ENCODE measurements around the gene TESK1. TPM values are rescaled to one million over a fixed set of nuclear protein-coding genes. Genes with fewer than 3 reads are reported as not detected.

The TESK1 gene
- total RNA-seq, 1 experiment from 2014 or later: 31.9 TPM

DNA sequence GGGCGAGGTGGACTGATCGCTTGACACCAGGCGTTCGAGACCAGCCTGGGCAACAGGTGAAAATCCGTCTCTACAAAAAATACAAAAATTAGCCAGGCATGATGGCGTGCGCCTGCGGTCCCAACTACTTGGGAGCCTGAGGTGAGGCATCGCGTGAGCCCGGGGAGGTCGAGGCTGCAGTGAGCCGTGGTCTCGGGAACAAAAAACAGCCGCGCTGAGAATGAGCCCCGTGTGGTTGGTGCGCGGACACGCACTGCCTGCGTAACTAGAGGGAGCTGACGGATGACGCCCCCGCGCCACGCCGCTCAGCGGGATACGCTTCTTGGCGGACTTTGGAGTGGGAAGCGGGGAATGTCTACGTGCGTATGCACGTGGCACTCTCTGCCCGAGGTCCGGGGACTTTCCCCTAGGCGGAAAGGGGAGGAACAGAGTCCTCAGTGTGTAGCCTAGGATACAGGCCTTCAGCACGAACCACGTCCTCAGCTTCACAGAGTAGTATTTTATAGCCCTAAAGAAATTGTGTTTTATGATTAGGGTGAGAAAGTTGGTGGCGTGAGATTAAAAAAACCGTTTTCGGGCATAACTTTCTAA, 52.6 kb downstream of the TESK1 start, which contains the start of gene RMRP:
TSS of gene RMRP (minus strand) at position 474 of the 591 bp plus-strand sequence.
- DNase-seq (ENCODE audit: low spot score): peak; percentile 100
- Histone ChIP-seq H3K27me3 (replicated peaks; ENCODE audit: insufficient read depth, low read depth, low read length, poor library complexity) (no peaks in the 10 kb centered on the region), H3K36me3 (ENCODE audit: insufficient read depth, low read length, poor library complexity, severe bottlenecking) (peaks cover 27% of the 10 kb centered on the region), H3K9me3 (ENCODE audit: low read depth, low read length, poor library complexity, severe bottlenecking) (no peaks in the 10 kb centered on the region), H3K4me1 (ENCODE audit: insufficient read depth, low read length, poor library complexity, severe bottlenecking) (peaks cover 11% of the 10 kb centered on the region), H3K4me3 (ENCODE audit: low read depth, low read length, poor library complexity, severe bottlenecking) (peak within 1 kb of the TSS; percentile 74), H3K27ac (ENCODE audit: low read depth, low read length, poor library complexity, severe bottlenecking) (peak within 1 kb of the TSS; percentile 97)
- BruUV-seq (replicated peaks): no TSS peak
- ChIA-PET CTCF (interaction anchor here (0.6 to 1.1 kb wide), 2 partner anchors 39 to 344 kb away, joined by 5 to 8 read pairs; no protein-coding TSS in a partner anchor), POLR2A (ENCODE audit: low non-redundant PET) (interaction anchor here (0.6 kb wide), 1 partner anchor 11 kb away, joined by 5 read pairs; no protein-coding TSS in a partner anchor)
- intact Hi-C loops (cut with micrococcal nuclease; ENCODE audit: unreplicated experiment): loop anchor here (1.0 to 5.0 kb wide), 4 partner anchors 11 to 540 kb away; partner anchors contain the start of genes ATOSB, CREB3, SPAG8 and TLN1
- TF ChIP-seq, protein P1, sequence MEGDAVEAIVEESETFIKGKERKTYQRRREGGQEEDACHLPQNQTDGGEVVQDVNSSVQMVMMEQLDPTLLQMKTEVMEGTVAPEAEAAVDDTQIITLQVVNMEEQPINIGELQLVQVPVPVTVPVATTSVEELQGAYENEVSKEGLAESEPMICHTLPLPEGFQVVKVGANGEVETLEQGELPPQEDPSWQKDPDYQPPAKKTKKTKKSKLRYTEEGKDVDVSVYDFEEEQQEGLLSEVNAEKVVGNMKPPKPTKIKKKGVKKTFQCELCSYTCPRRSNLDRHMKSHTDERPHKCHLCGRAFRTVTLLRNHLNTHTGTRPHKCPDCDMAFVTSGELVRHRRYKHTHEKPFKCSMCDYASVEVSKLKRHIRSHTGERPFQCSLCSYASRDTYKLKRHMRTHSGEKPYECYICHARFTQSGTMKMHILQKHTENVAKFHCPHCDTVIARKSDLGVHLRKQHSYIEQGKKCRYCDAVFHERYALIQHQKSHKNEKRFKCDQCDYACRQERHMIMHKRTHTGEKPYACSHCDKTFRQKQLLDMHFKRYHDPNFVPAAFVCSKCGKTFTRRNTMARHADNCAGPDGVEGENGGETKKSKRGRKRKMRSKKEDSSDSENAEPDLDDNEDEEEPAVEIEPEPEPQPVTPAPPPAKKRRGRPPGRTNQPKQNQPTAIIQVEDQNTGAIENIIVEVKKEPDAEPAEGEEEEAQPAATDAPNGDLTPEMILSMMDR (conservative IDR thresholded peaks at IDR 0.05; ENCODE audit: low read depth, low read length): peak; percentile 30; the same call in 1 of the 2 replicates
- no peak for TF ChIP-seq EZH2 (IDR thresholded peaks at IDR 0.05; ENCODE audit: borderline replicate concordance, low read depth, low read length, poor library complexity, severe bottlenecking)

GRCh38 chr9:35658137-35658967, 53.3 kb downstream of the TESK1 start, which contains the start of gene CCDC107:
Gene CCDC107, plus strand, starts transcription at chr9:35658292. Its CDS starts 88 bp downstream, at chr9:35658380.
- ChIA-PET CTCF (interaction anchor here (0.6 to 1.1 kb wide), 2 partner anchors 38 to 344 kb away, joined by 5 to 8 read pairs; no protein-coding TSS in a partner anchor), POLR2A (ENCODE audit: low non-redundant PET) (interaction anchor here (0.5 to 0.6 kb wide), 2 partner anchors 12 to 26 kb away, joined by 4 to 5 read pairs; no protein-coding TSS in a partner anchor)
- TF ChIP-seq EZH2 (IDR thresholded peaks at IDR 0.05; ENCODE audit: borderline replicate concordance, low read depth, low read length, poor library complexity, severe bottlenecking): no peak
- TF ChIP-seq, protein P1 (conservative IDR thresholded peaks at IDR 0.05; ENCODE audit: low read depth, low read length): peak; percentile 73
- Histone ChIP-seq H3K36me3 (ENCODE audit: insufficient read depth, low read length, poor library complexity, severe bottlenecking) (peaks cover 32% of the 10 kb centered on the region), H3K27me3 (replicated peaks; ENCODE audit: insufficient read depth, low read depth, low read length, poor library complexity) (no peaks in the 10 kb centered on the region), H3K4me1 (ENCODE audit: insufficient read depth, low read length, poor library complexity, severe bottlenecking) (peaks cover 15% of the 10 kb centered on the region), H3K27ac (ENCODE audit: low read depth, low read length, poor library complexity, severe bottlenecking) (peak within 1 kb of the TSS; percentile 97), H3K4me3 (ENCODE audit: low read depth, low read length, poor library complexity, severe bottlenecking) (peak within 1 kb of the TSS; percentile 74), H3K9me3 (ENCODE audit: low read depth, low read length, poor library complexity, severe bottlenecking) (no peaks in the 10 kb centered on the region)
- intact Hi-C loops (cut with micrococcal nuclease; ENCODE audit: unreplicated experiment): loop anchor here (1.0 to 5.0 kb wide), 4 partner anchors 12 to 541 kb away; partner anchors contain the start of genes ATOSB, CREB3, SPAG8 and TLN1
- peak; percentile 86 for DNase-seq (ENCODE audit: low spot score)
- BruUV-seq (replicated peaks): TSS peak; percentile 69

GRCh38 chr9:35658968-35659220, 53.8 kb downstream of the TESK1 start:
- TF ChIP-seq EZH2 (IDR thresholded peaks at IDR 0.05; ENCODE audit: borderline replicate concordance, low read depth, low read length, poor library complexity, severe bottlenecking): no peak
- TF ChIP-seq, protein P1 (conservative IDR thresholded peaks at IDR 0.05; ENCODE audit: low read depth, low read length): no peak
- H3K27ac ChIP-seq (ENCODE audit: low read depth, low read length, poor library complexity, severe bottlenecking): peak overlapping the region; percentile 97
- CTCF ChIA-PET: no interaction called here
- intact Hi-C loops (cut with micrococcal nuclease; ENCODE audit: unreplicated experiment): loop anchor here (1.0 to 5.0 kb wide), 4 partner anchors 13 to 542 kb away; partner anchors contain the start of genes ATOSB, CREB3, SPAG8 and TLN1
- peak overlapping the region; percentile 74 for H3K4me3 ChIP-seq (ENCODE audit: low read depth, low read length, poor library complexity, severe bottlenecking)
- H3K4me1 ChIP-seq (ENCODE audit: insufficient read depth, low read length, poor library complexity, severe bottlenecking): peaks cover 18% of the 10 kb centered on the region
- POLR2A ChIA-PET (ENCODE audit: low non-redundant PET): no interaction called here
- no peaks in the 10 kb centered on the region for H3K27me3 ChIP-seq (replicated peaks; ENCODE audit: insufficient read depth, low read depth, low read length, poor library complexity)
- peak; percentile 52 for DNase-seq (ENCODE audit: low spot score)
- no peaks in the 10 kb centered on the region for H3K9me3 ChIP-seq (ENCODE audit: low read depth, low read length, poor library complexity, severe bottlenecking)
- H3K36me3 ChIP-seq (ENCODE audit: insufficient read depth, low read length, poor library complexity, severe bottlenecking): peaks cover 32% of the 10 kb centered on the region
- BruUV-seq (replicated peaks): no TSS peak
